HG02623 (cell line): Measurements from ENCODE around the gene MFF.

Experiments
- ATAC-seq: cut with Tn5 transposase; IDR thresholded peaks from one replicate; pipeline ENCODE4 v1.9.1; 2021; ENCODE audit warnings: moderate library complexity; ENCODE audit not compliant: unreplicated experiment

MFF gene

GRCh38 chr2:227324995-227325838 is at the start of gene MFF:
Gene MFF (plus strand): TSS chr2:227325251. CDS start chr2:227330666, 5,415 bp downstream.
- ATAC-seq, result peak; percentile 94

- no peak for ATAC-seq
Measured at GRCh38 chr2:227280895-227281294, 44.2 kb upstream of the MFF start.

DNA sequence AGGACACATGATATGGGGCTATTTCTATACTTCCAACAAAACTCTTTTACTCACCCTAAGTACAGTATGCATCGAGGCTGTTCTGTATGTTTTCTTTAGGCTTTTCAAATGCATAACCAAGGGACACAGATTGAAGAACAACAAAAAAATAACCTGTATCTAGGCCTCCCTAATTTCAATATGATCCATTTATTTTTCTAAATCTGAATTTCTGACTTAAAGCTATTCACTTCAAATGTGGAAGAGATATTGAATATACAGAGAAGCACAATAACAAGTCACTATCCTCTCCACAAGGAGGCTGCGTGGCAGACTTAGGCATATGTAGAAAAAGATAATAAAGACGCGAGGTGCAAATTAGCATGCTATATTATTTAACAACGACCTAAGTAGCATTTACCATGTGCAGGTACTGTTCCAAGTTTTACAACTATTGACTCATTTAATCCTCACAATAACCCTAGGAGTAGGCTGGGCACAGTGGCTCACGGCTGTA is 39.3 kb upstream of the MFF start:
- no peak for ATAC-seq

GRCh38 chr2:227287771-227288170 is 37.3 kb upstream of the MFF start:
- ATAC-seq, result no peak

- no peak for ATAC-seq
Measured at GRCh38 chr2:227292314-227292713, 32.7 kb upstream of the MFF start.

GRCh38 chr2:227293531-227293930 is 31.5 kb upstream of the MFF start:
- ATAC-seq, result no peak

- no peak for ATAC-seq
Measured at GRCh38 chr2:227295806-227296205, 29.2 kb upstream of the MFF start.

GRCh38 chr2:227296671-227297405 is 28.2 kb upstream of the MFF start:
- no peak for ATAC-seq

GRCh38 chr2:227301523-227301922 is 23.5 kb upstream of the MFF start:
- no peak for ATAC-seq

DNA sequence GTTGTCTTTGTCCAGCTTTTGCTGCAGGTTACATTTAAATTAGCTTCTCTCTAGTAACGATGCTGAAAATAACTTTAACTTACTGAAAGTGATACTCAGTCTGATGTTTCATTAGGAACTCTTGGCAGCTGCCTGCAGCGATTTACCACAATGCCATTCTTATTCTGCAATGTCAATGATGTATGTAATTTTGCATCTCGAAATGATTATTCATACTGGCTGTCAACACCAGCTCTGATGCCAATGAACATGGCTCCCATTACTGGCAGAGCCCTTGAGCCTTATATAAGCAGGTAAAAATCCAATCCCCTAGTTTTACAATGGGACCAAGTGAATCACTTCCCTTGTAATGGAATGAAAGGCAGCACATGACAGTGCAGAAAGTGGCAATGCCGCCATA is 16.3 kb upstream of the MFF start:
- peak; percentile 93 for ATAC-seq

- no peak for ATAC-seq
Measured at GRCh38 chr2:227310756-227311110, 14.3 kb upstream of the MFF start.

DNA sequence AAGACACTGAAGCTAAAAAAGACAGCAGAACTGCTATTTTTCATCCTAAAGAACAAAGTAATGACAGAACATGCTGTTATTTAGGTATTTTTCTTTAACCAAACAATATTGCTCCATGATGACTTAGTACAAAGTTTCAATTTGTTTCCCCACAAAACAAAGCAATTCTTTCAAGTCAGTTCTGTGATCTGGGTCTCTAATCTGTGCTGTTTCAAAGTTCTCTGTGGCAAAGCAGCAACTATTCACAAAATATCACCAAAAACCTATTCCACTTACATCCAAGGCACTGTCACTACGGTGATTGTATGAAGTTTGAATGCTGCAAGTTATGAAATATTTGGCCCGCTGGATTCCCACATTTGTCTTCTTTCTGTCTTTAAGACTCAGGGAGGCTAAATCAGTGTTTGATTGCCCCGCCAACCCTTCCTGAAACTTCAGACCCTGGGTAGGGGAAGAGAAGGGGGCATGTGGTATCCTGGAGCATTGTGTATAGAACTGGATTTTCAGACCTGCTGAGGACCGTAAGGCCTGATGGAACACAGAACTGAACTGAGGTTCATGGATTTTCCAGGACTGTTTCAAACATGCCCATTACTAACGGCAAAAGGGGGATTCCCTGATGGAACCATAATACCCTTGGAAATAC is 13.1 kb upstream of the MFF start:
- ATAC-seq, result no peak

GRCh38 chr2:227312579-227312978 is 12.5 kb upstream of the MFF start:
- ATAC-seq, result no peak

DNA sequence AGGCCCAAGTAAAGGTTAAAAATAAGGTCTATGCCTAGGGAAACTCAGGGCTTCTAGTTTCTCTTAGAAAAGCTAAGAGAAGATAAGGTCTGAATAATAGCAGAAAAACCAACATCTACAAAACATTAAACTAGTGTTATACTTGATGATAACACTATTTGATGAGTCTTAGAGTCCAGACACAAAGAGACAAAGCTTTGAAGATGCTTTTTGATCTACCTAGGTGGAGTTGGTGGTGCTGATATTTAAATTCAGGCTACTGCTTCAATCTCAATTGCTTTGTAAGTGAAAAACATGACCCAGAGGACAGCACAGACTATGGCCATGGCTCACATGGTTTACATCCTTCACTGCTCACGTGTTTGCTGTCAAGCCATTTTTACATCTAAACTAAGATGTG is 11.7 kb upstream of the MFF start:
- no peak for ATAC-seq

GRCh38 chr2:227317834-227318233 is 7.2 kb upstream of the MFF start:
- no peak for ATAC-seq

GRCh38 chr2:227320305-227321094 is 4.6 kb upstream of the MFF start:
- no peak for ATAC-seq

DNA sequence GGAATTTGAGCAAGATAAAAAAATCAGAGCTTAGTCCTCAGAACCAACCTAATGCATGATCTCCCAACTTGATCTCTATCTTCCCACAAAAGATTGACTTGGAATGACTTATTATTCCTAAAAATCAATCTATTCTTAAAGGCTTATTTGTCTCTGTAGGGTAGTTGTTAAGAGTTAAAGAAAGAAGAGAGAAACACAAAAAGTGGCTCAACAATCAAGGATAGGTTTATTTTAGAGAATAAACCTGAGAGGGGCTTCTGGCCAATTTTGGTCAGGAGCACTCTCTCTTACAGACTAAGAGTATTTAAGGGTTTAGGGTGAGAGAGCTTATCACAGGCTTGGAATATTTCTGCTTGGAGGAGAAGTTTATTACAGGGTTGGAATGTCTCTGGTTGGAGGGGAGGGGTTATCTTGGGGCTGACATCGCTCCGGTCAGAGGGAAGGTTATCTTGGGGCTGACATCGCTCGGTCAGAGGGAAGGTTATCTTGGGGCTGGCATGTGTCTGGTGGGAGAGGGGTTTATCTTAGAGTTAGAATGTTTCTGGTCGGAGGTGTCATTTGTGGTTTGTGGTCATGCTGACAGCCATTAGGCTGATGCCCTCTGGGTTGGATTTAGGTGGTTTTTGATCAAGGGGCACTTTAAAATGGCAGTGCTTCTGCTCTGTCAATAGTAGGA is 2.4 kb upstream of the MFF start:
- ATAC-seq, result no peak

GRCh38 chr2:227323818-227324217 is 1.2 kb upstream of the MFF start:
- ATAC-seq, result no peak

DNA sequence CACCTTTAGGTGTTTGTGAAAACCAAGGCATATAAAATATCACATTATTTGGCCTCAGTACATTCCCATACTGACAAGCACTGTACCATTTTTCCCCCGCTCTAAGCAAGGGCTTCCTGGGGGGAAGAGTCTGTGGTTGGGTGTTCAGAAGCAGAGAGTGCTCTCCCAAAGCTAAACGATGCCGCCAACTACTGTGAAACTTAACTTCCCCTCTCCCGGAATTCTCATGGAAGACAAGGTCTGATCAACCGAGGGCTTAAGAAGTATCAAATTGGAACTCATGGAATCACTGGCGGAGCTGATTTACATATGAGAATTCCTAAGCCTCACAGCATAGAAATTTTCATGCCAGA is 433 bp upstream of the MFF start:
- peak; percentile 22 for ATAC-seq

DNA sequence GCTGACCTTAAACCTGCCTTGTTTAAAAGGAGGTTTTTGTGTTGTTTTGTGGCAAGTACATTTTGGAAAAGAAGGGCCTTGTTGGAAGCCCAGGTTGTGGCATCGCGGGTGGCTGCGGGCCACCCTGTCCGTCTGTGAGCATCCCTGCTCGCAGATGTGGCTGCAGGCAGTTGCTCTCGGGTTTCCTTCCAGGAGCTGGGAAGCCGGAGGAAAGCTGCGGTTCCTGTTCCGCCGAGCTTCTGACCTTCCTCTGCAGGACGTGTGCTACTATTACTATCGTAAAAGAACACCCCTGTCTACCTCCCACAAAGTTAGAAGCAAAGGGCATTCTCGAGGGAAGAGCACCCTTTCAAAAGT is 766 bp downstream of the MFF start:
- no peak for ATAC-seq

DNA sequence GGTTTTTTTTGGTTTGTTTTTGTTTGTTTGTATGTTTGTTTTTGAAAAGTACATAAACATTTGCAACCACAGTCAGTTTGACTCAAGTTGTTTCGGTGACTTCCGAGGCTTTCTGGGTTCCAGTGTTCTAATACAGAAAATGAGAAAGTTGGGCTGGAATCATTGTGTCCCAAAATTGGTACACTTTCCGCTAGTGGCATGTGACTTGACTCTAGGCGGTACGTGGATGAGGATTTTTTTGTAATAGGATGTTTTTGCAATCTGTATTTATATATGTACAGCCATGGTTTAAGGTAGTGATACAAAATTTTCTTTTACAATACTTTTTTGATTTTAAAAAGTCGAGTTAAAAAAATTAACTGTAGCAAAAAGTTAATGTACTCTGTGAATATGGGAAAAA is 1.7 kb downstream of the MFF start:
- no peak for ATAC-seq
